ENCODE measurements around the gene PACSIN3.

Gene PACSIN3

GRCh38 chr11:47176328-47177228 is 9.7 kb downstream of the PACSIN3 start, which contains the start of gene ARFGAP2:
Gene ARFGAP2 (minus strand): TSS chr11:47176879. CDS start chr11:47176853, 26 bp downstream.
- peak; percentile 99 for DNase-seq (ENCODE audit: low spot score)

- no peak for DNase-seq (ENCODE audit: low spot score)
These were observed 10.4 kb downstream of the PACSIN3 start for GRCh38 chr11:47175746-47176327.

DNA sequence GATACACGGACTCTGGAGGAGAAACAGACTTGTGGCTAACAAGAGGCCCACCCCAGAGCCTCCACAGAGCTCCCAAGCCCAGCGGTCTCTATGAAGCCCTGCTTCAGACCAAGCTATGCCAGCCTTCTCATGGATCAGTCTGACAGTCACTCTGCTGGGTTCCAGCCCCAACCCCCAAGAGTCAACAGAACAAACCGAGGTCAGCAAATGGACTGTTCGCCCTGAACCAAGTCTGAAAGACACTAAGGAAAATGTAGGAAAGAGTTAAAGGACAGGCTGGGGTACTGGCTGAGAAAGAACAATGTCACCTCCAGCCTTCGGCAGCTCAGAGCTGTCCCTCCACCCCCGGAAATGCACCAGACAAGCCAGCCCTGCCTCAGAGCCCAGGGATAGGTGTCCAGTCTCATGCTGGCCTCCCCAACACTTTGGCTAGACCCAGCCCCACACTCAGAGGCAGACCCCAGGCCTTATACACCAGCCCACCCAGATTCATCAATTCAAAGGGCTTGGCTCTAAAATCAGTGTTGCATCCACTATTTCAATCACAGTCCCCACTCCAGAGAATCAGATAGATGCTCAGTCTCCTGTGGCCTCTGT is 13.4 kb downstream of the PACSIN3 start:
- no peak for DNase-seq (ENCODE audit: low spot score)

DNA sequence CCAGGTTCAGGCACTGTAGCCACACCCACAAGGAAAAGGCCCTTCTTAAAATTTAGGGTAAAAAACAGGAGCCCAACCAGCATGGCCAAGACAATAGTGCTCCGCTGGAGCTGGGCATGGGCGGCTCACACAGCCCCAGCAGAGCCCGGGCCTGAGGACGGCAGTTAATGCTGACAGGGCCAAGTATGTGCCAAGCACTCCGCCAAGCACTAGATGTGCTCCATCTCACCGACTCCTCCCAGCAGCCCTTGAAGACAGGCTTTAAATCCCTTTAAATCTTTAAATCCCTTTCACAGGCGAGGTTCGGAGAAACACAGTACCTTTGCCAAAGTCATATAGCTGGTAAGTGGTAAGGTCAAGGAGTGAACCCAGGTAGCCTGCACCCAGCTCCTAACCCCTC is 14.4 kb downstream of the PACSIN3 start:
- peak; percentile 57 for DNase-seq (ENCODE audit: low spot score)

DNA sequence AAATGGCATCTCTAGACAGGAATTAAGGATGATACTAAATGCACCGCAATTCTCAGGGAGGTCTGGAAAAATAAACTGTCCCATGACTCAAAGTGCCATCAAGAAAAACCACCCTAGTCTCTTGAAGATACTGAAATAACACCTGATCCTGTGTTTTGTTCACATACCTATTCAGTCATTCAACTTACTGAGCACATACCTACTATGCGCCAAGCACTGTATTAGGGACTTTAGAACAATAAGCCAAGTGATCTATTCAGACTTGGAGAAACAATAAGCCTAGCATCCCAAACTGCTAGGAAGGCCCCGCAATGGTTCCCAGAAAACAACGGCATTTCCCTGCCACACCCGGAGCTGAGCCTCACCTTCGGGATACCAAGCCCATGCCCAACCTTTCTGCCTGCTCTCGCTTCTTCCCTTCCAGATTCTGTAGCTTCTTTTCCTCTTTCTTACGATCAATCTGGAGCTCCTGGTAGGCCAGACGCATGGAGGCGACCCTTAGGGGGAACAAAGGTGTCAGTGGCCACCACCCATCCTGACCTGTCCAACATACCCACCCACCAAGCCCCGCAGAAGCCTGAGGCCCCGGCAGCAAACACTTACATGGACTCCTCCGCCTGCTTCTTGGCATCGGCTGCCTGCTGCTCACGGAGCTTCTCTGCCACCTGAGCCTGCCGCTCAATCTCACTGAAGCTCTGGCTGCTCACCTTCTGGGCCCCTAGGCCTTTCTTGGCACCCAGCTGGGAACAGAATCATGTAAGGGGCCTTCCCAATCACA is 15.0 kb downstream of the PACSIN3 start:
- DNase-seq (ENCODE audit: low spot score), result no peak

DNA sequence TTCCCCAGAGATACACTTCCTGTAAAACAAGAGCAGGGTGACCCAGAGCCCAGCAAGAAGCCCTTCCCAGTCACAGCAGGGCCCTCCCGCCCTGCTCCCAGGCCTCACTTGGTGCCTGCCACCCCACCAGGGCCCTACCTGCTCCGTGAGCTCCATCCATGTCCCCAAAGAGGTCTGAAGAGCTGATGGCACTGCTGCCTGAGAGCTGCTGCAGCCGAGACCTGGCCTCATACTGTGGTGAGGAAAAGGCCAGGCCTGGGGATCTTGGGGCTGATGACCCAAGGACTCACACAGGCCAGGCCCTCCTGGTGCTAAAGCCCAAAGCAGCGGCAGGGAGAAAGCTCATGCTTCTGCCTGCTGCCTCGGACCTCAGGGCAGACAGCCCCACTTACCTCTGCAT is 19.9 kb downstream of the PACSIN3 start:
- DNase-seq (ENCODE audit: low spot score), result no peak

DNA sequence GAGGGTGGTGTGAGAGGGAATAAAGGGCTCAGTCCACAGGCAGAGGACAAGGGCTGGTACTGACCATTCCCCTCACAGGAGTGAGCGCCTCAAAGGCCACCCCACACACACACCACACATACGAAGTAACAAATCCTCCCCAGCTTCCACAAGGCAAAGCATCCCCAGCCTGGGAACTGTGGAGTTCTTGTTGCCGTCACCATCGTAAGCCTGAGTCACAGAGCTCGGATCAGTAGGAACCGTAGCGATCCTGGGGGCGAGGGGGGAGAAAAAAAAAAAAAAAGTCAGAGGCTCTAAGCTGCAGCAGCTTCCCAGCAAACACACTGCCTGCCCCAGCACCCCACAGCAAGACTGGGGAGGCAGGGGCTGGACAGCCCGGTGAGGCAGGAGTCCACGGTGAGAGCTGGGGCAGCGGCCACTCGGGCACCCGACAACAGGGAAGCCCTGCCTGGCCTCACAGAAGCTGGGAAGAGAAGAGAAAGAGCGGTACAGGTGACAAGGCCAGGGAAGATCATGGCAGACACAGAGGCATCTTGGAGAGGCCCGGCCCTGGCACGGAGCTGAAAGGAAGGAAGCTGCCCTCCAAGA is 20.9 kb downstream of the PACSIN3 start:
- no peak for DNase-seq (ENCODE audit: low spot score)

DNA sequence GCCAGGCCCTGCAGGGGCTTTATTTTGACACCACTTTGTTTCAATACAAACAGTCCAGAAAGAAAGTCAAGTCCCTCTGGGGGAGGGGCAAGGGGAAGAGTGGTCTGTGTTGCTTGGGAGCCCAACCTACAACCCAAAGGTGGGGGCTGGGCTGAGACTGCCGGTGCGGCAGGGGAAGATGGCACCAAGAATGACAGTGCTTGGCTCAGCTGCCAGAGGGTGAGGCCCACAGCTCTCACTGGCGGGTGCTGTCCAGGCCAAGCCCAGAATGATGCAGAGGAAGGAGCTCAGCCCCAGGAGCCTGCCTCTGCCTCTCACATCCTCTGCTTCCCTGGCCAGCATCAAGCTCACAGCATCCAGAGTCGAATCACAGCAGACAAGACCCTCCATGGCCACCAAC is 21.9 kb downstream of the PACSIN3 start:
- no peak for DNase-seq (ENCODE audit: low spot score)

DNA sequence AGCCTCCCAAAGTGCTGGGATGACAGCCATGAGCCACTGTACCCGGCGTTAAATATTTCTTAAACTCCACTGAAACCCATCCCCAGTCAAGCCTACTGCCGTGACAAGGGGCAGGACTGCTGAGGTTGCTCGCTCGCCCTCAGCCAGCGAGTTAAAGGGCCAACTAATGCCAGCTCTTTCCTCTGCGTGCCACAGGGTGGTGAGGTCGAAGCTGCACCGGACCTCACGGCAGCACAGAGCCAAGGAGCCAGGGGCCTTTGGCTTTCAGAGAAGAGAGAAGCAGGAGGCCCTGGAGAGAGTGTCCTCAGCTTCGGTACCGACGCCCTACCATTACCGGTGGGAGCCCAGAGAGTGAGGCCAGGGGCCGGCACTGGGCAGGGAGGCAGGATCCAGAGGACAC is 22.3 kb downstream of the PACSIN3 start:
- no peak for DNase-seq (ENCODE audit: low spot score)

- no peak for DNase-seq (ENCODE audit: low spot score)
These were observed 23.0 kb downstream of the PACSIN3 start for GRCh38 chr11:47163193-47163592.

GRCh38 chr11:47162426-47162825 is 23.8 kb downstream of the PACSIN3 start:
- DNase-seq (ENCODE audit: low spot score), result no peak

DNA sequence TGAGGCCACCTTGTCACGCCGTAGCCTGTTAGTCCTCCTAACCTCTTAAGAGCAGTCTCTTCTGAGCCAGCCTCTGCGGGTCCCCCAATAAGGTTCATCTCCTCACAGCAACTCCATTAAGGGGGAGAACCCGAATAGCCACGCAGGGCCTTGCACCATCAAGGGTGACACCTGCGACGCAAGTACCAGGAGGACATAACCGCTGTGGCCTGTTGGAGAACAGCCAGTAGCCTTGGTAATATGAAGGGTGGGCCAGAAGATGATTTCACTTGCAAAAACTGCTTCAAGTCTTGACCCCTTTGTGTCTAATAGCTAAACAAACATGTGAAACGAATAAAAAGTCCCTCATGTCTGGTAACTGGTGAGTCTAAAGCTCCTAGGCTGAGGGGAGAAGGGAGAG is 24.3 kb downstream of the PACSIN3 start:
- no peak for DNase-seq (ENCODE audit: low spot score)

DNA sequence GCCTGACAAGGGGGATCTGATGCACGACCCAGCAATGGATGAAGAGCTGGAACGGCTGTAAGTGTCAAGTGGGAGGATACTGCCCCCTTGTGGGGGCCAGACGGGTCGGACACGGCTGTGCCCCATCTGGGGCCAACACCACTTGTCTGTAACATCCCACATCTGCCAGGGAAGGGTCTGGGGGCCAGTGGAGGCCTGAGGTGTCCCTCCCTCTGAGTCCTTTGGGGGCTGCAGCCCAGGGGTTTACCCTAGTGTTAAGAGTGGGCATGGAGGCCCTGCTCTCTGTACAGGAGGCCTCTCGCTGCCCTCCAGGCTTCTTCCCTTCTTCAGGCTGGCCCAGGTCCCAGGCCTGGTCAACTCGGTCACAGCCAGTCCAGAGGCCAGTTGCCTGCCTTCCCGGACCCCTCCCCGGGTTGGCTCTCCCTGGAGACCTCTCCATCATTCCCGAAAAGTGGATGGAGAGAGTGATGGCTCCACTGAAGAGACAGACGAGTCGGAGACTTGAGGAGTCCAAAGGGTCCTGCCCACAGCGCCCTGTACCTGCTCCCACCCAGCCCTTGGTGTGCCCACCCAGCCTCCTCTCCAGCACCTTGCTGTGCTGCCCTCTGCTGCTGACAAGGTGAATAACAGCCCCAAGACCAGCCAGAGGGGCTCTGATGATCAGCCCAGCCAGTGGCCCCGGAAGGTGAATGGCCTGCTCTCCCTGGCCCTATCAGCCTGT is 24.9 kb downstream of the PACSIN3 start:
- DNase-seq (ENCODE audit: low spot score), result peak; percentile 81

- DNase-seq (ENCODE audit: low spot score), result no peak
These were observed 25.5 kb downstream of the PACSIN3 start for GRCh38 chr11:47160753-47161133.

DNA sequence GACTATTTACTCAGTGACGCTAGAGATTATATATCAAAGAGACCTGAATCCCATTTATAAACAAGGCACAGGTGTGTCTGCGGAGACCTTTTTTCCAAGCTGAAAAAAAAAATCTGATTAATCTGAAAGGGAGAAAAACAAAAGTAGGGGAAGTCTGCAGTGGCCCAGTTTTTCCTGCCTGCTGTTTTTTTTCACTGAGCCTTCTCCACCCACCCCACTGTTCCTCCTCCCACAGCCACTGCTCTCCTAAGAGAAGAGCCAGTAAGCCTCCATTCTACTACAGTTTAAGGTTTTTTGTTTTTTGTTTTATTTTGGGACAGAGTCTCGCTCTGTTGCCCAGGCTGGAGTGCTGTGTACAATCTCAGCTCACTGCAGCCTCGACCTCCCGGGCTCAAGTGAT is 28.0 kb downstream of the PACSIN3 start:
- no peak for DNase-seq (ENCODE audit: low spot score)

DNA sequence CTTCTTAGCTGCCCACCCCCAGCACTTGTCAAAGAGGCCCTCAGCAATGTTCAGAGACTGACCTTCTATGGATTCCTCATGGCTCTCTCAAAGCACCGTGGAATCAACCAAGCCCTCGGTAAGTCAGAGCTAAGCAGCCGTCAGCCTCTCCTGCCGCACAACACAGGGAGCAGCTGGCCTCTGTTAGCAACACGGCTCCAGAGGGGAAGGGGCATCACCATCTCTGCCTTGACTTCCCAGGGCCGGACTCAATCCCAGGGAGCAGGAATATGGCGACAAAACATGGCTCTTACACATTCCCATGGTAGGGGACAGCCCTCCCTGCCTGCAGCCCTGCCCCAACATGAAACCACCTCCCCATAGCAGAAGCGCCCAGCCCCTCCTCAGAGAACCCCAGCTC is 28.4 kb downstream of the PACSIN3 start:
- DNase-seq (ENCODE audit: low spot score), result no peak

DNA sequence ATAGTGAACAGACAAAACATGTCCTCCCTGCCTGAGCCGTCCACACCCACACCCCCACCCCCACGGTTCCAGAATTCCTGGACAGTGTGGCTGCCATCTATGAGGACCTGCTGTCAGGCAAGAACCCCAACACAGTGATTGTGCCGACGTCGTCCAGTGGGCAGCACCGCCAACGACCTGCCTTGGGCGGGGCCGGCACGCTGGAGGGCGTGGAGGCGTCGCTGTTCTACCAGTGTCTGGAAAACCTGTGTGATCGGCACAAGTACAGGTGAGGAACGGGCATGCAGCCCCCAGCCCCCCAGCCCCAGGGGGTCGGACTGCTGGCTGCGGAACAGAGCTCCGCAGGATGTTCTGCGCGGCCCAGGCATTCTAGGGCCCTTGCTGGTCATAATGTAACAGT is 29.3 kb downstream of the PACSIN3 start:
- no peak for DNase-seq (ENCODE audit: low spot score)

DNA sequence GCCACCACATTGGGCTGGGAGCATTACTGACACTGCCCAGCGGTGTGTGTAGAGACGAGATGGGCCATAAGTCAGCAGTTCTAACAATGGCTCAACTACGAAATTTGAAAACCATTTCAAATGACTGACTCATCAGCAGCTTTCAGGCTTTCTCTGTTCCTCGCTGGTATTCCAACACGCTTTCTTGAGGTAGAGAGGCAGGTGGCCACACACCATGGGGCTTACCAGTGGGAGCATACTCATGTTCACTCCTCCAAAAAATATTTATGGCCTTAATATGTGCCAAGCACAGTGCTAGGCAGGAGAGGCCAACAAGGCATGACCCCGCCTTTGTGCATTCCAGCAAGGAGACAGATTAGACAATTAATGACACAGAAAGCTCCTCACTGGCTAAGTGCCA is 29.9 kb downstream of the PACSIN3 start:
- DNase-seq (ENCODE audit: low spot score), result no peak

DNA sequence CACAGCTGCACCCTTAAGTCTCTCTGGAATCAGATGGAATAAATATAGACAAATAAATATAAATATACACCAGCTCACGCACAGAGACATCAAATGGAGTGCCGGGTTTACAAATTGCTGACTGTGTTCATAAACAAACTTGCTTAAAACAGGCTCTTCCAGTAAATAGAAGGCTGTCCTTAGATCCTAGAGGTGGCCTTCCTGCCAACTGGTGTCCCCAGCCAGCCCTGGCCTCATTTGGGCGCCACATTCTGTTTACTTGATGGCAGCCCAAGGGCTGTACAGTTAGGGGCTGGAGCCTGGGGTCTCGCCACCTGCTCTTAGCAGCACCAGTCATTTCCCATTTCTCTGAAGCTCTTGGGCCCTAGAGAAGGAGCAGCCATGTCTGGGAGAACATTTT is 30.4 kb downstream of the PACSIN3 start:
- DNase-seq (ENCODE audit: low spot score), result no peak

DNA sequence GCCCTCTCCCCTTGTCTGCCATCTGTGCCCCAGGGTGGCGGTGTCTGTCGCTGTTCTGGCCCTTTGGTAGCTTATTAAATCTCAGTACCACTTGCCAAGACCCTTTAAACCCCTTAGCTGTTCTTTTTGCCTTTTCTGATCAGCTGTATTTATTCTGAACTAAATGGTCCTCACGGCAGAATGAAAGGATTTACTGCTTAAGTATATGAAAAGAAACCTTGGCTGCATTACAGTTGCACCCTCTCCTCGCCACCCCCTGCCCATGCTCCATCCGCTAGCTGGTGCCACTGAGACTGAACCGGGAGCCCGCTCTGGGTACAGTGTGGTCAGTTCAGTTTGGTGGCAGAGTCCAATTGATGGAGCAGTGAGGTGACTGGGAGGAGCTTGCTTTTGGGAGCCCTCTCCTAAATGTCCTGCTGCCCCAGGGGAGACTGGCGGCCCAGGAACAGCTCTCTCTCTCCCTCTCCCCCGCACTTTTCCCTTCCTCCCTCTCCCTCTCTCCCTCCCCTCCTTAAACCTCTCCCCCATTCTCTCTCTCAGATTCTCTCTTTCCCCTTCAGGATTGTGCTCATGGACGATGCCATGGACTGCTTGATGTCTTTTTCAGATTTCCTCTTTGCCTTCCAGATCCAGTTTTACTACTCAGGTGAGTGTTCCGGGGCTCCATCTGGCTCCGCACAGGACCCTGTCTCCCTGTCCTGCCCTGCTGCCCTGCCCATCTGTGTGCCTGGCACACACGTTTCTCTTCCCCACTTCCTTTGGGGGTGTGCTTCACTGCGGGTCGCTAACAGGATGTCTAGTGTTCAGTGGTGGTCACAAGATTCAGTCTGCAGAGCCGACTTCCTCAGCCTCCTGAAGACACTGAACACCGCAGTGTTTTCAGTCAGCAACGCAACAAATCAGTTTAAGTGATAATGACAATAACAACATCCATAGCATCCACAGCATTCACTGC is 31.3 kb downstream of the PACSIN3 start:
- DNase-seq (ENCODE audit: low spot score), result no peak

All from Ammon's horn (tissue), 1 donor.